Left ventricle myocardium inferior (tissue), 1 donor: ENCODE results near the gene PBX4. TPM values are rescaled to one million over a fixed set of nuclear protein-coding genes. Genes with fewer than 3 reads are reported as not detected.

Source experiments
- DNase-seq: peaks from one replicate; pipeline ENCODE4 v3.0.0-alpha.2; 2020
- H3K27ac ChIP-seq: fragments of 200-600 bp; replicated peaks from 2 replicates; pipeline ENCODE4 v1.8.0; 2021
- H3K27me3 ChIP-seq: fragments of 200-600 bp; 2 replicates; pipeline ENCODE4 v1.8.0; 2021; ENCODE audit warnings: low read depth
- H3K36me3 ChIP-seq: fragments of 200-600 bp; 2 replicates; pipeline ENCODE4 v1.8.0; 2021
- H3K4me1 ChIP-seq: fragments of 200-600 bp; 2 replicates; pipeline ENCODE4 v1.8.0; 2021
- H3K4me3 ChIP-seq: fragments of 200-600 bp; 2 replicates; pipeline ENCODE4 v1.8.0; 2021; ENCODE audit warnings: mild to moderate bottlenecking, moderate library complexity
- H3K9me3 ChIP-seq: fragments of 200-600 bp; replicated peaks from 2 replicates; pipeline ENCODE4 v1.8.0; 2021
- intact Hi-C: fragments of 100-400 bp; cut with micrococcal nuclease; formaldehyde crosslinking; loops from one replicate; pipeline ENCODE4 v1.11.0; 2022
- total RNA-seq: library from RNA; stranded (reverse); fragmentation: NEBNext Ultra II Directional; extraction: Animal tissue kit (Norgen Biotek cat#: 25700); gene quantifications from one replicate; pipeline ENCODE4 v1.2.1, GENCODE V29; 2021
- TF ChIP-seq, protein P1 (sequence below): fragments of 200-600 bp; IDR thresholded peaks from 2 replicates; pipeline ENCODE4 v1.8.0; 2021; ENCODE audit warnings: antibody characterized with exemption, mild to moderate bottlenecking, borderline replicate concordance
- donor health status: DM: no; HTN: yes; CAD: no; lungs with severe emphysema.

PBX4 gene
- total RNA-seq, 1 donor from 2014 or later: not detected

DNA sequence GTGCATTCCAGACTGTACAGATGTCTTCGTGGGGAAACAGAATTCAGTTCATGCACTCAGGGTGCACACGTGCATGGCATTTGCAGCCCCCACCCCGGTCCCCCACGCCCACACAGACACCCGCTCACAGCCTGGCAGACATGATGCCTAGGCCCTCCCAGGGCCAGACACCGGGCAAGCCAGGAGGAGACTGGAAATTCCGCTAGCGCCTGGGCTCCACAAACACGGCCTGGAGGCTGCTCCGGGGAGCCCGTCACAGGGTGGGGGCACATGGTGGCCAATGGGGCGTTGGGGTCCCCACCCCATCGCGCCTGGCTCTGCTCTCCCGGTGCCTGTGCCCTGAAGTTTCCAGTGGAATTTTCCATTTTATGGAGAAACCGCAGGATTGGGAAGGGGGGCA lies 76.9 kb downstream of the PBX4 start:
- intact Hi-C loops: no loop called here
- Histone ChIP-seq H3K27ac (no peak overlapping the region), H3K36me3 (no peaks in the 10 kb centered on the region), H3K27me3 (peaks cover 89% of the 10 kb centered on the region), H3K4me3 (no peak overlapping the region), H3K9me3 (no peaks in the 10 kb centered on the region), H3K4me1 (peaks cover 32% of the 10 kb centered on the region)
- TF ChIP-seq, protein P1, sequence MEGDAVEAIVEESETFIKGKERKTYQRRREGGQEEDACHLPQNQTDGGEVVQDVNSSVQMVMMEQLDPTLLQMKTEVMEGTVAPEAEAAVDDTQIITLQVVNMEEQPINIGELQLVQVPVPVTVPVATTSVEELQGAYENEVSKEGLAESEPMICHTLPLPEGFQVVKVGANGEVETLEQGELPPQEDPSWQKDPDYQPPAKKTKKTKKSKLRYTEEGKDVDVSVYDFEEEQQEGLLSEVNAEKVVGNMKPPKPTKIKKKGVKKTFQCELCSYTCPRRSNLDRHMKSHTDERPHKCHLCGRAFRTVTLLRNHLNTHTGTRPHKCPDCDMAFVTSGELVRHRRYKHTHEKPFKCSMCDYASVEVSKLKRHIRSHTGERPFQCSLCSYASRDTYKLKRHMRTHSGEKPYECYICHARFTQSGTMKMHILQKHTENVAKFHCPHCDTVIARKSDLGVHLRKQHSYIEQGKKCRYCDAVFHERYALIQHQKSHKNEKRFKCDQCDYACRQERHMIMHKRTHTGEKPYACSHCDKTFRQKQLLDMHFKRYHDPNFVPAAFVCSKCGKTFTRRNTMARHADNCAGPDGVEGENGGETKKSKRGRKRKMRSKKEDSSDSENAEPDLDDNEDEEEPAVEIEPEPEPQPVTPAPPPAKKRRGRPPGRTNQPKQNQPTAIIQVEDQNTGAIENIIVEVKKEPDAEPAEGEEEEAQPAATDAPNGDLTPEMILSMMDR: no peak
- no peak for DNase-seq

- TF ChIP-seq, protein P1: no peak
- no peak for DNase-seq
Measured at GRCh38 chr19:19540715-19541515, 77.6 kb downstream of the PBX4 start.

DNA sequence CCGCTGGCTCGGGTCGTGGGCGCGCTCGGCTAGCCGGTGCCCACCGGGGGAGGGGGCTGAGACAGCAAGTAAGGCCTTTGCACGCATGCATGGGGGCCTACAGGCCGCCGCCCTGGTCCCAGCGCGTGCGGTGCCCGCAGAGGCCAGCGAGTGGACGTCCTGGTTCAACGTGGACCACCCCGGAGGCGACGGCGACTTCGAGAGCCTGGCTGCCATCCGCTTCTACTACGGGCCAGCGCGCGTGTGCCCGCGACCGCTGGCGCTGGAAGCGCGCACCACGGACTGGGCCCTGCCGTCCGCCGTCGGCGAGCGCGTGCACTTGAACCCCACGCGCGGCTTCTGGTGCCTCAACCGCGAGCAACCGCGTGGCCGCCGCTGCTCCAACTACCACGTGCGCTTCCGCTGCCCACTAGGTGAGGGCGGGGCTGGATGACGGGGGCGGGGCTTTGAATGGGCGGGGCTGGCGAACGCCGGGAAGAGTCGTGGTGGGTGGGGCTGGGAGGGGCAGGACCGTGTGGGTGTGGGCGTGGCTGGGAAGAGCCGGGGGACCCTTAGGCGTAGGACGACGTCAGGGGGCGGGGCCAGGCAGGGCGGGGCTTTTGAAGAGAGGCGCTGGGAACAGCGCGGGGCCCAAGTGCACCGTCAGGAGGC lies 78.3 kb downstream of the PBX4 start:
- Histone ChIP-seq H3K4me1 (peaks cover 32% of the 10 kb centered on the region), H3K27me3 (peaks cover 78% of the 10 kb centered on the region), H3K36me3 (no peaks in the 10 kb centered on the region), H3K27ac (no peak overlapping the region), H3K9me3 (no peaks in the 10 kb centered on the region), H3K4me3 (peak overlapping the region; percentile 44)
- intact Hi-C loops: no loop called here
- TF ChIP-seq, protein P1: no peak
- peak; percentile 65 for DNase-seq

More at GRCh38 chr19:19540715-19541515, 77.6 kb downstream of the PBX4 start:
- peak overlapping the region; percentile 44 for H3K4me3 ChIP-seq
- H3K27ac ChIP-seq: no peak overlapping the region
- no peaks in the 10 kb centered on the region for H3K36me3 ChIP-seq
- no peaks in the 10 kb centered on the region for H3K9me3 ChIP-seq
- intact Hi-C loops: no loop called here
- peaks cover 85% of the 10 kb centered on the region for H3K27me3 ChIP-seq
- H3K4me1 ChIP-seq: peaks cover 32% of the 10 kb centered on the region

DNA sequence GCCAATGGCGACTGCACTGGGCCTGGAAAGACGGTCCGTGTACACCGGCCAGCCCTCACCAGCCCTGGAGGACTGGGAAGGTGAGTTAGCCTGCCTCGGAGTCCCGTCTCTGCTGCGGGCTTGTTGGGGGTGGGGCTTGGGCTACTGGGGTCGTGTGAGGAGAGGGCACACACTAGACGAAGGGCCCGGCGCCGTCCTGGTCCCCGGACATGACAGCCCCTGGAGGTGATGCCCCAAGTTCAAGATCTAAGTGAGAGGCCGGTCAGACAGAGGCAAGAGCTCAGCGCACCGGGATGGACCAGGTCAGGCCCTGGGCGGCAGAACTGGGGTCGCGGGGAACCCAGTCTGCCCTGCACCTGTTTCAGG lies 78.8 kb downstream of the PBX4 start:
- Histone ChIP-seq H3K27ac (no peak overlapping the region), H3K36me3 (no peaks in the 10 kb centered on the region), H3K4me1 (peaks cover 32% of the 10 kb centered on the region), H3K4me3 (no peak overlapping the region), H3K27me3 (peaks cover 73% of the 10 kb centered on the region), H3K9me3 (no peaks in the 10 kb centered on the region)
- intact Hi-C loops: loop anchor here (10.0 kb wide), 1 partner anchor 395 kb away; no protein-coding TSS in a partner anchor
- no peak for DNase-seq
- TF ChIP-seq, protein P1: no peak

DNA sequence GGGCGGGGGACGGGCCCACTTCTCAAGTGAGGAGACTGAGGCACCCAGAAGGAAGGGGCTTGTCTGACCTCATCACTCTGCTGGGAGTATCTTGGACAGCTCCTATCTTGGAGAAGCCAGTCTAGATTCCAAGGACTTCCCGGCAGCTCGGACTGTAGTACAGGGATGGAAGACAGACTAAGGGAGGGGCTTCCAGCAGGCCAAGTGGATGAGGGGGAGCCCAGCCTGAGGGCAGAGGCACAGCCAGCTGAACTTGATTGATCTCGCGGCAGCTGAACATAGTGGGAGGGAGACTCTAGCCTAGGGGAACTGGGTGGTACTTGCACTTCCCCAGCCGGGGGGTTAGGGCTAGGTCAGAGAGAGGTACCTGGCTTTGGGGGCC lies 79.7 kb downstream of the PBX4 start:
- TF ChIP-seq, protein P1: no peak
- peaks cover 37% of the 10 kb centered on the region for H3K4me1 ChIP-seq
- no peaks in the 10 kb centered on the region for H3K9me3 ChIP-seq
- no peak overlapping the region for H3K27ac ChIP-seq
- peak overlapping the region; percentile 60 for H3K4me3 ChIP-seq
- peaks cover 64% of the 10 kb centered on the region for H3K27me3 ChIP-seq
- DNase-seq: no peak
- H3K36me3 ChIP-seq: no peaks in the 10 kb centered on the region
- intact Hi-C loops: loop anchor here (10.0 kb wide), 1 partner anchor 396 kb away; no protein-coding TSS in a partner anchor
